Astrocyte of the cerebellum (primary cell): ENCODE results near the gene MYLK.

Experiments
- DNase-seq: peaks from one replicate; pipeline ENCODE4 v3.0.0-alpha.2; 2011; ENCODE audit warnings: low read depth
- H3K4me3 ChIP-seq: 2 replicates; pipeline ENCODE4 v1.5.1; 2011; ENCODE audit warnings: mild to moderate bottlenecking, low read depth, low read length, moderate library complexity
- CTCF ChIP-seq: IDR thresholded peaks from 2 replicates; pipeline ENCODE4 v1.5.1; 2012; ENCODE audit warnings: low read length, low read depth, moderate library complexity, mild to moderate bottlenecking; ENCODE audit errors: missing control alignments
- in situ Hi-C: cut with HindIII; loops from 2 replicates; pipeline ENCODE4 v1.10.0; 2017; ENCODE audit warnings: low sequenced_read_pairs

MYLK gene

DNA sequence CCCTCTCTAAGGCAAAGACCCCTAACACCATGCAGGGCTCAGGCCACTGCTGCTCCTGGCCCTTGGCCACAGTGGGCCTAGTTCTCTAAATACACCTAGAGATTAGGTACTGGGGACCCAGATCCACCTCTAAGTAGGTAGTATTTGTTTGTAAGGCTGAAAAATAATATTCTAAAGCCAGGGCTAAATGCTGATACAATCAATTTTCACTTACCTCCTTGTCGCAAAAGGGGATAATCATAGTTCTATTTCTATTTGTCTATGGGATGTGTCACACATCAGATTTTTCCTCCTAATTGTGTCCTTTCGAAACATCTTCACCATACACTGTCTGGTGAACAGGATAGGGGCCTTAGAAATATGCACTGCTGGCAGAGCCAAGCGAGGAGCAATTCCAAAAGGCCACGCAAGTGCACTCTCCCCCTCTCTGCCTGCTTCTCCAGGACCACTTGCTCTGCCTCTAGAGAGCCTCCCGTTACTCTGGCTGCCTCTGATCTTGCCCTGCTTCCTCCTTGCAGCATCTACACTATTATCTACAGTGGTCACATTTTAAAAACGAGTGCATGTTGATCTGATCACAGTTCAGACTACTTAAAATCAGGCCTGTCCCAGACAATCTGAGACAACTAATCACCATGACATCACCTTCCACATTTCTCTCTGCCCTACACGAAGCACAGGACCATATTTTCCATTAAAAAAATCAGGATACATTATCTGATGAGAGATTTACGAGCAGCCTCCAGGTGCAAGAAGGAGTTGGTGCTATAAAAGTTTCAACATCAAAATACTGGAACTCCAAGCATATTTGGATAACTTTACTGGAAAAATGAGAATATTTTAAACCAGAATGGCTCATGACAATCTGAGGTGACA, 115.4 kb downstream of the MYLK start:
- TF ChIP-seq CTCF: no peak
- in situ Hi-C loops: no loop called here
- H3K4me3 ChIP-seq: no peak overlapping the region
- DNase-seq: no peak

- TF ChIP-seq CTCF: no peak
- in situ Hi-C loops: no loop called here
- no peak for DNase-seq
- H3K4me3 ChIP-seq: no peak overlapping the region
Measured at GRCh38 chr3:123767564-123768292, 116.4 kb downstream of the MYLK start.

DNA sequence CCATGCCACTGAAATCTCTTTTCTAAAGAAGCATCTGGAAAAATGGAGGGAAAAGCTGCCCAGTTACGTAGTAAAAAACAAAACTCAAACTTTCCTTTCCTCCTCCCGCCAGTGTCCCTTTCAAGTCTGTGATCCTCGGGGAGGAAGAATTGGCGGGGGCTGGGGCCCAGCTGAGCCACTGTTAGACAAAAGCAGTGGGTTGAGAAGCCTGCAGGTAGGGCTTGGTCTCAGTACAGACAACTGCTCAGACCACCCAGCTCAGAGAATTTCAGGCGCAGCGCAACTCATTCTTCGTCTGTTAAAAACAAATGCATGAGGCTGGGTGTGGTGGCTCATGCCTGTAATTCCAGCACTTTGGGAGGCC, 117.1 kb downstream of the MYLK start:
- no peak for TF ChIP-seq CTCF
- DNase-seq: no peak
- no peak overlapping the region for H3K4me3 ChIP-seq
- in situ Hi-C loops: no loop called here

GRCh38 chr3:123766193-123767008, 117.7 kb downstream of the MYLK start:
- in situ Hi-C loops: no loop called here

GRCh38 chr3:123765475-123766128, 118.5 kb downstream of the MYLK start:
- no peak for TF ChIP-seq CTCF
- H3K4me3 ChIP-seq: no peak overlapping the region
- in situ Hi-C loops: no loop called here
- DNase-seq: no peak

More at GRCh38 chr3:123766193-123767008, 117.7 kb downstream of the MYLK start:
- H3K4me3 ChIP-seq: no peak overlapping the region
- no peak for TF ChIP-seq CTCF
- DNase-seq: no peak

DNA sequence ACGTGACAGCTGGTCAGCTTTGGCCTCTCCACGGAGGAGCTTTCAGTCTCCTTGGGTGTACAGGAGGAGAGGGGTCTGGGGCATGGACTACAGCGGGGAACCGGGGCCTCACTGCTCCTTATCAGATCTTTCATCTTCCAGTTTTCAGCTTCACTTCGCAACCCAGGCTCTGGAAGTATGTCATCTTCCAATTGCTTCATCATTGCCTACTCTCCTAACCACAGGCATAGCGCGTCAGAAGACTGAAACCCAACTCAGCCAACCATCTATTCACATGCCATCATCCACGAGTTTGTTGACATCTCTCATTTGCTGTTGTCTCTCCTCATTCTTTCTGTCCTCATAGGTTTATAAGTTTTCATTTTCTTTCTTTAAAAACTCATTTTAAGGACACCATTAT, 119.5 kb downstream of the MYLK start:
- TF ChIP-seq CTCF: no peak
- no peak for DNase-seq
- in situ Hi-C loops: no loop called here
- H3K4me3 ChIP-seq: no peak overlapping the region
